HepG2 (cell line): ENCODE results near the gene PLRG1. TPM values are rescaled to one million over a fixed set of nuclear protein-coding genes. Genes with fewer than 3 reads are reported as not detected.
A peak's percentile ranks its signal among the peaks of the same experiment; 100 is the strongest.

Experiments used
- AFF4 ChIP-seq: sonication (generic); formaldehyde crosslinking; IDR thresholded peaks from 2 replicates; pipeline ENCODE4 v1.4.0; 2020; ENCODE audit warnings: missing genetic modification reagents
- BHLHE40 ChIP-seq: IDR thresholded peaks from 2 replicates; pipeline ENCODE4 v1.6.1; 2011; ENCODE audit warnings: low read length, improper control_type of control experiment
- ELF3 ChIP-seq: IDR thresholded peaks from 2 replicates; pipeline ENCODE4 v1.6.1; 2016; ENCODE audit warnings: missing genetic modification reagents, missing compliant biosample characterization
- ETV6 ChIP-seq: sonication (generic); formaldehyde crosslinking; conservative IDR thresholded peaks from 2 replicates; pipeline ENCODE4 v1.4.0; 2020; ENCODE audit warnings: missing genetic modification reagents
- HDAC2 ChIP-seq: sonication (generic); formaldehyde crosslinking; IDR thresholded peaks from 2 replicates; pipeline ENCODE4 v1.4.0; 2020; ENCODE audit warnings: missing genetic modification reagents
- HMGXB4 ChIP-seq, 2 experiments: sonication (generic) in 1 of 2; formaldehyde crosslinking in 1 of 2; IDR thresholded peaks; 2 replicates each; pipeline versions ENCODE4 v1.4.0 to v1.6.1; 2018 to 2020; ENCODE audit warnings: missing genetic modification reagents in 2 of 2, borderline replicate concordance in 1 of 2, low read depth in 1 of 2, mild to moderate bottlenecking in 1 of 2, missing biosample characterization in 1 of 2
- KDM5B ChIP-seq: sonication (generic); formaldehyde crosslinking; IDR thresholded peaks from 2 replicates; pipeline ENCODE4 v1.4.0; 2020; ENCODE audit warnings: missing genetic modification reagents, mild to moderate bottlenecking, borderline replicate concordance
- PAWR ChIP-seq: sonication (generic); formaldehyde crosslinking; IDR thresholded peaks from 2 replicates; pipeline ENCODE4 v1.4.0; 2020; ENCODE audit warnings: missing genetic modification reagents, mild to moderate bottlenecking, borderline replicate concordance
- POGZ ChIP-seq: sonication (generic); formaldehyde crosslinking; IDR thresholded peaks from 2 replicates; pipeline ENCODE4 v1.4.0; 2020; ENCODE audit warnings: mild to moderate bottlenecking, missing genetic modification reagents
- TFDP2 ChIP-seq: sonication (generic); formaldehyde crosslinking; IDR thresholded peaks from 2 replicates; pipeline ENCODE4 v1.4.0; 2020; ENCODE audit warnings: missing genetic modification reagents
- ZMYM4 ChIP-seq: sonication (generic); formaldehyde crosslinking; IDR thresholded peaks from 2 replicates; pipeline ENCODE4 v1.8.1; 2023; ENCODE audit warnings: mild to moderate bottlenecking, missing genetic modification reagents
- ZNF333 ChIP-seq: sonication (generic); formaldehyde crosslinking; IDR thresholded peaks from 2 replicates; pipeline ENCODE4 v1.4.0; 2020; ENCODE audit warnings: mild to moderate bottlenecking, missing genetic modification reagents, borderline replicate concordance
- ZNF609 ChIP-seq: sonication (generic); formaldehyde crosslinking; IDR thresholded peaks from 2 replicates; pipeline ENCODE4 v1.4.0; 2020; ENCODE audit warnings: mild to moderate bottlenecking, missing genetic modification reagents, borderline replicate concordance
- ZNF768 ChIP-seq: sonication (generic); formaldehyde crosslinking; IDR thresholded peaks from 2 replicates; pipeline ENCODE4 v1.4.0; 2020; ENCODE audit warnings: missing genetic modification reagents
- ZNF878 ChIP-seq: sonication (generic); formaldehyde crosslinking; IDR thresholded peaks from 2 replicates; pipeline ENCODE4 v1.8.1; 2023; ENCODE audit warnings: mild to moderate bottlenecking, missing genetic modification reagents, moderate library complexity
- ZNF883 ChIP-seq: sonication (generic); formaldehyde crosslinking; IDR thresholded peaks from 2 replicates; pipeline ENCODE4 v1.5.1; 2020; ENCODE audit warnings: mild to moderate bottlenecking, missing genetic modification reagents; ENCODE audit errors: not compliant biosample characterization
- polyA plus RNA-seq, 8 experiments: library from polyadenylated mRNA; depleted of rRNA in 3 of 8; stranded (reverse) in 7 of 8; unstranded in 1 of 8; fragments of >200 nt; fragmentation: Illumina TruSeq in 4 of 8; extraction: Trizol in 4 of 8; gene quantifications; 2 replicates each; pipeline versions ENCODE4 v1.2.1 to v1.2.3, GENCODE V29; 2011 to 2016; ENCODE audit warnings: low read depth in 4 of 8, missing spikeins in 1 of 8, mixed read lengths in 1 of 8; ENCODE audit not compliant: insufficient read depth in 1 of 8
- total RNA-seq, 5 experiments: library from RNA; depleted of rRNA; stranded (reverse); fragments of >200 nt; fragmentation: Illumina TruSeq; extraction: Trizol; gene quantifications; 2 replicates each; pipeline ENCODE4 v1.2.3, GENCODE V29; 2016; ENCODE audit warnings: low read depth in 1 of 5

PLRG1 gene
- total and polyA plus RNA-seq, 2 of the 13 experiments (the other 11 are each of a cell fraction or from before 2014, with no cell fraction given) = 77.3 to 110 TPM

- TF ChIP-seq ZNF883 (no peak), AFF4 (CRISPR knock-in tag) (no peak), HDAC2 (CRISPR knock-in tag) (peak; percentile 57; the same call in 1 of the 2 replicates), HMGXB4 (CRISPR knock-in tag; IDR thresholded peaks at IDR 0.05; ENCODE audit: borderline replicate concordance in 1 of 2, low read depth in 1 of 2) (no peak), POGZ (CRISPR knock-in tag) (peak; percentile 68), TFDP2 (CRISPR knock-in tag) (peak; percentile 45; the same call in 1 of the 2 replicates), ZMYM4 (CRISPR knock-in tag) (peak; percentile 44; the same call in 1 of the 2 replicates), ZNF333 (no peak), PAWR (CRISPR knock-in tag) (no peak), ETV6 (CRISPR knock-in tag) (no peak), KDM5B (peak; percentile 52; the same call in 1 of the 2 replicates), BHLHE40 (peak; percentile 25; the same call in 1 of the 2 replicates), ZNF609 (CRISPR knock-in tag) (no peak; the same call in 1 of the 2 replicates), ZNF878 (CRISPR knock-in tag) (no peak), ZNF768 (CRISPR knock-in tag) (0 out of 2 replicates have a peak, but pooled peaks have one; percentile 49), ELF3 (CRISPR knock-in tag) (peak; percentile 55)
Measured at GRCh38 chr4:154491341-154492271, 58.6 kb downstream of the PLRG1 start, which contains the start of gene DCHS2 (continued).
